Right lobe of liver (tissue), 4 donors: ENCODE measurements around the gene PARP9.

Source experiments
- POLR2A ChIP-seq: fragments of 450-650 bp; IDR thresholded peaks from one replicate; pipeline ENCODE4 v1.6.1; 2017; ENCODE audit warnings: antibody characterized with exemption, mild to moderate bottlenecking
- TF ChIP-seq, protein P1 (sequence below), 4 donors: fragments of 200-600 bp in 3 of 4; fragments of 450-650 bp in 1 of 4; IDR thresholded peaks; one replicate each; pipeline versions ENCODE4 v1.5.1 to v1.8.0; 2016 to 2022; ENCODE audit warnings: antibody characterized with exemption in 4 of 4, mild to moderate bottlenecking in 2 of 4
- donor health status: DM: no; HTN: no; CAD: no.
- donor health status: DM: no; HTN: no; CAD: no.
- donor health status: DM: no; HTN: yes; CAD: no.

- no peak for TF ChIP-seq POLR2A
- TF ChIP-seq, protein P1, sequence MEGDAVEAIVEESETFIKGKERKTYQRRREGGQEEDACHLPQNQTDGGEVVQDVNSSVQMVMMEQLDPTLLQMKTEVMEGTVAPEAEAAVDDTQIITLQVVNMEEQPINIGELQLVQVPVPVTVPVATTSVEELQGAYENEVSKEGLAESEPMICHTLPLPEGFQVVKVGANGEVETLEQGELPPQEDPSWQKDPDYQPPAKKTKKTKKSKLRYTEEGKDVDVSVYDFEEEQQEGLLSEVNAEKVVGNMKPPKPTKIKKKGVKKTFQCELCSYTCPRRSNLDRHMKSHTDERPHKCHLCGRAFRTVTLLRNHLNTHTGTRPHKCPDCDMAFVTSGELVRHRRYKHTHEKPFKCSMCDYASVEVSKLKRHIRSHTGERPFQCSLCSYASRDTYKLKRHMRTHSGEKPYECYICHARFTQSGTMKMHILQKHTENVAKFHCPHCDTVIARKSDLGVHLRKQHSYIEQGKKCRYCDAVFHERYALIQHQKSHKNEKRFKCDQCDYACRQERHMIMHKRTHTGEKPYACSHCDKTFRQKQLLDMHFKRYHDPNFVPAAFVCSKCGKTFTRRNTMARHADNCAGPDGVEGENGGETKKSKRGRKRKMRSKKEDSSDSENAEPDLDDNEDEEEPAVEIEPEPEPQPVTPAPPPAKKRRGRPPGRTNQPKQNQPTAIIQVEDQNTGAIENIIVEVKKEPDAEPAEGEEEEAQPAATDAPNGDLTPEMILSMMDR (IDR thresholded peaks at IDR 0.05): no peak
Observed at GRCh38 chr3:122594025-122594424, 29.9 kb upstream of the PARP9 start.
